GM19438 (cell line): ENCODE data around the gene REEP5.
"Not testable (repeated sequence)": the region's sequence is repeated elsewhere in the genome, so short reads cannot be mapped to it uniquely, and the experiment has no call there.

Experiments used
- ATAC-seq: cut with Tn5 transposase; IDR thresholded peaks from one replicate; pipeline ENCODE4 v1.9.1; 2021; ENCODE audit warnings: low read depth; ENCODE audit not compliant: unreplicated experiment

Gene REEP5

GRCh38 chr5:112921833-112922817 lies at the start of gene REEP5:
Gene REEP5, minus strand, starts transcription at chr5:112922227. Its CDS starts 37 bp downstream, at chr5:112922190.
- ATAC-seq = peak; percentile 55

GRCh38 chr5:112971276-112971675 lies 49.2 kb upstream of the REEP5 start:
- no peak for ATAC-seq

- ATAC-seq = no peak
Observed at GRCh38 chr5:112968411-112969106, 46.5 kb upstream of the REEP5 start.

- ATAC-seq = no peak
Observed at GRCh38 chr5:112967520-112968083, 45.6 kb upstream of the REEP5 start.

GRCh38 chr5:112965733-112966306 lies 43.8 kb upstream of the REEP5 start:
- no peak for ATAC-seq

GRCh38 chr5:112963374-112963733 lies 41.3 kb upstream of the REEP5 start:
- not testable (repeated sequence) for ATAC-seq

- no peak for ATAC-seq
Observed at GRCh38 chr5:112960863-112961504, 39.0 kb upstream of the REEP5 start.

- ATAC-seq = no peak
Observed at GRCh38 chr5:112960315-112960714, 38.3 kb upstream of the REEP5 start.

- ATAC-seq = not testable (repeated sequence)
Observed at GRCh38 chr5:112959872-112960271, 37.8 kb upstream of the REEP5 start.

GRCh38 chr5:112958093-112959088 lies 36.4 kb upstream of the REEP5 start:
- ATAC-seq = peak; percentile 69

- no peak for ATAC-seq
Observed at GRCh38 chr5:112957036-112957808, 35.2 kb upstream of the REEP5 start.

GRCh38 chr5:112956606-112957005 lies 34.6 kb upstream of the REEP5 start:
- ATAC-seq = no peak

GRCh38 chr5:112951124-112951702 lies 29.2 kb upstream of the REEP5 start:
- ATAC-seq = peak; percentile 85

GRCh38 chr5:112948458-112948857 lies 26.4 kb upstream of the REEP5 start:
- no peak for ATAC-seq

GRCh38 chr5:112940670-112941069 lies 18.6 kb upstream of the REEP5 start:
- no peak for ATAC-seq

- no peak for ATAC-seq
Observed at GRCh38 chr5:112938286-112938685, 16.3 kb upstream of the REEP5 start.

- no peak for ATAC-seq
Observed at GRCh38 chr5:112935675-112936074, 13.6 kb upstream of the REEP5 start.

GRCh38 chr5:112934366-112934663 lies 12.3 kb upstream of the REEP5 start:
- ATAC-seq = no peak
